ENCODE data around the gene PDLIM5. TPM values are rescaled to one million over a fixed set of nuclear protein-coding genes. Genes with fewer than 3 reads are reported as not detected.

Gene PDLIM5
- total RNA-seq, 1 experiment from 2014 or later: 158 TPM

DNA sequence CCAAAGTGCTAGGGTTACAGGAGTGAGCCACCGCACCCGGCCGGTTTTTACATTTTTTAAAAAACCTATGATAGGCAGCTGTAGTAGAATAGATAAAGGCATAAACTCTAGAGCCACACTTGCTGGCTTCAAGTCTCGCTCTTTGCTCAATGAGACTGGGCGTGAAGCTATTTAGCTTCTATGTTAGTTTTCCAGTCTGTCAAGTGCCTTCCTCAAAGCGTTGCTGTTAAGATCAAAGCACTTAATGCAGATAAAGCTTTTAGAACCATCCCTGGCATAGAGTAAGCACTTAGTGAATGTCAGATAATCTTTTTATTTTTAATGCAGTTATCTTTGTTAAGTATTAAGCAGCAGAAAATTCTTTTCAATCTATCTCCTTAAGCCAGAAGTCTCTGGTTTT, 264.0 kb downstream of the PDLIM5 start:
- Mint-ChIP-seq H3K9me3 (ENCODE audit: unreplicated experiment) (no peaks in the 10 kb centered on the region), H3K36me3 (ENCODE audit: insufficient read depth, unreplicated experiment) (no peaks in the 10 kb centered on the region), H3K27ac (ENCODE audit: low read depth, unreplicated experiment) (no peak overlapping the region), H3K4me3 (ENCODE audit: unreplicated experiment) (no peak overlapping the region), H3K4me1 (ENCODE audit: insufficient read depth, unreplicated experiment) (no peaks in the 10 kb centered on the region), H3K27me3 (ENCODE audit: insufficient read depth, unreplicated experiment) (no peaks in the 10 kb centered on the region)
- no TSS peak for BruUV-seq (replicated peaks)
- intact Hi-C loops (cut with micrococcal nuclease): no loop called here
- DNase-seq (ENCODE audit: unreplicated experiment): no peak
- no peak for TF ChIP-seq CTCF (IDR thresholded peaks at IDR 0.05; ENCODE audit: unreplicated experiment)
- CTCF ChIA-PET: interaction anchor here (0.6 to 0.9 kb wide), 2 partner anchors 15 to 16 kb away, joined by 3 read pairs; no protein-coding TSS in a partner anchor
- POLR2A ChIA-PET: no interaction called here

Other genes with a start within 250 kb of the PDLIM5 start
- gene SMARCAD1, start 244.1 kb upstream of the PDLIM5 start, total RNA-seq (2022): 38.1 and 44.1 TPM in 2 replicates
- gene HPGDS, start 109.1 kb upstream of the PDLIM5 start, total RNA-seq (2022): not detected in 2 replicates

All from MCF 10A (cell line).